Omental fat pad (tissue), 4 donors: ENCODE results near the gene CMYA5. TPM values are rescaled to one million over a fixed set of nuclear protein-coding genes. Genes with fewer than 3 reads are reported as not detected.

ENCODE experiments used
- ATAC-seq: fragments of 150-250 bp; one replicate; pipeline ENCODE4 v1.9.1; 2016; ENCODE audit warnings: mild to moderate bottlenecking, moderate library complexity; ENCODE audit not compliant: low FRiP score
- DNase-seq: peaks from one replicate; pipeline ENCODE4 v3.0.0-alpha.2; 2019; ENCODE audit warnings: low spot score
- CTCF ChIP-seq, 3 donors: fragments of 450-650 bp; IDR thresholded peaks; one replicate each; pipeline ENCODE4 v1.5.1; 2016 to 2017; ENCODE audit warnings: antibody characterized with exemption in 3 of 3, mild to moderate bottlenecking in 3 of 3, moderate library complexity in 2 of 3
- total RNA-seq, 4 donors: library from RNA; depleted of rRNA; stranded (reverse); fragments of >200 nt; gene quantifications; one replicate each; pipeline ENCODE4 v1.1.0, GENCODE V29; 2016

CMYA5 gene
- total RNA-seq, 4 donors from 2014 or later: 4.2 to 21.0 (median 6.3) TPM

- no peak for TF ChIP-seq CTCF (IDR thresholded peaks at IDR 0.05)
- no peak for DNase-seq
- ATAC-seq: no peak
Measured at GRCh38 chr5:79793304-79793703, 103.7 kb downstream of the CMYA5 start.

- TF ChIP-seq CTCF (IDR thresholded peaks at IDR 0.05): no peak
- DNase-seq (no peak), ATAC-seq (no peak)
Measured at GRCh38 chr5:79793722-79794121, 104.1 kb downstream of the CMYA5 start.

GRCh38 chr5:79794347-79794746 lies 104.7 kb downstream of the CMYA5 start:
- DNase-seq: no peak
- no peak for ATAC-seq

GRCh38 chr5:79795764-79796398 lies 106.2 kb downstream of the CMYA5 start:
- ATAC-seq (no peak), DNase-seq (no peak)
- TF ChIP-seq CTCF (IDR thresholded peaks at IDR 0.05): no peak

More at GRCh38 chr5:79794347-79794746, 104.7 kb downstream of the CMYA5 start:
- no peak for TF ChIP-seq CTCF (IDR thresholded peaks at IDR 0.05)

GRCh38 chr5:79798893-79799590 lies 109.4 kb downstream of the CMYA5 start:
- TF ChIP-seq CTCF (IDR thresholded peaks at IDR 0.05): no peak
- DNase-seq (no peak), ATAC-seq (no peak)

GRCh38 chr5:79800979-79801827 lies 111.6 kb downstream of the CMYA5 start:
- DNase-seq: no peak
- no peak for ATAC-seq

More at GRCh38 chr5:79800979-79801827, 111.6 kb downstream of the CMYA5 start:
- no peak for TF ChIP-seq CTCF (IDR thresholded peaks at IDR 0.05)
